K562 treated with DMSO at 1 percent for 12 hours (cell line): ENCODE measurements around the gene C1orf198. TPM values are rescaled to one million over a fixed set of nuclear protein-coding genes. Genes with fewer than 3 reads are reported as not detected.

Experiments used
- total RNA-seq: library from RNA; unstranded; fragments of 300-600 nt; gene quantifications from 2 replicates; pipeline ENCODE4 v1.2.3, GENCODE V29; 2022; ENCODE audit not compliant: insufficient read depth

The C1orf198 gene, protein sequence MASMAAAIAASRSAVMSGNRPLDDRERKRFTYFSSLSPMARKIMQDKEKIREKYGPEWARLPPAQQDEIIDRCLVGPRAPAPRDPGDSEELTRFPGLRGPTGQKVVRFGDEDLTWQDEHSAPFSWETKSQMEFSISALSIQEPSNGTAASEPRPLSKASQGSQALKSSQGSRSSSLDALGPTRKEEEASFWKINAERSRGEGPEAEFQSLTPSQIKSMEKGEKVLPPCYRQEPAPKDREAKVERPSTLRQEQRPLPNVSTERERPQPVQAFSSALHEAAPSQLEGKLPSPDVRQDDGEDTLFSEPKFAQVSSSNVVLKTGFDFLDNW
- 2.7 and 7.9 TPM in 2 replicates for total RNA-seq

DNA sequence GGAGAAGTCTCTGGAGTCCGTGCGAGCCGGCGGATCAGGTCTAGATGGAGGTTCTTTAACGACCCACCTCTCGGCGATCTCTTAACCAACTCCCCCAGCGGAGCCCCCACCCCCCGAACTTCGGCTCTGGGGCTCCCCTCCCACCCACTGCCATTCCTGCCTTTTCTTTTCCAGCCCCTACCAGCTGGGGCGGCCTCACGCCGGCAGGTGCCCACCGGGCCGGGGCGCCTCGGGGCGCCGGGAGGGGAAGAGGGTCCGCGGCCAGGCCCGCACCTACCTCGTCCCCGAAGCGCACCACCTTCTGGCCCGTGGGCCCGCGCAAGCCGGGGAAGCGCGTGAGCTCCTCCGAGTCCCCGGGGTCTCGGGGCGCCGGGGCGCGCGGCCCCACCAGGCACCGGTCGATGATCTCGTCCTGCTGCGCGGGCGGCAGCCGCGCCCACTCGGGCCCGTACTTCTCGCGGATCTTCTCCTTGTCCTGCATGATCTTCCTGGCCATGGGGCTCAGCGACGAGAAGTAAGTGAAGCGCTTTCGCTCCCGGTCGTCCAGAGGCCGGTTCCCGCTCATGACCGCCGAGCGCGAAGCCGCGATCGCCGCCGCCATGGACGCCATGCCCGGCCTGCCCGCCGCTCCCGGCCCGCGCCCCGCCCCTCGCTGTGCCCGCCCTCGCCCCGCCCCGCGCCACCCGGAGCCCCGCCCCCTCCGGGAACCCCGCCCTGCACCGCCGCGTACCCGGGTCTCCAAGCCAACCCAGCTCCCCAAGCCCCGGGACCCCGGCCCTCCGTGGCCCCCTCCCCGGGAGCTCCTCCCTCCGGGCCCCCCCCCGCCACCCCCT lies at the start of gene C1orf198:
C1orf198 (minus strand) TSS at position 619 of the 833 bp plus-strand sequence; CDS start at position 610, 9 bp downstream.

Other genes starting within 250 kb of the C1orf198 start
- 16.5 and 30.2 TPM in 2 replicates for gene COG2, start 226.0 kb downstream of the C1orf198 start, total RNA-seq
- not detected in 2 replicates for gene AGT, start 154.4 kb downstream of the C1orf198 start, total RNA-seq
- not detected in 2 replicates for gene CAPN9, start 121.1 kb downstream of the C1orf198 start, total RNA-seq
- gene TTC13, start 110.3 kb upstream of the C1orf198 start, total RNA-seq: 3.4 and 16.5 TPM in 2 replicates
- 42.3 and 68.9 TPM in 2 replicates for gene ARV1, start 110.6 kb upstream of the C1orf198 start, total RNA-seq
- gene FAM89A, start 171.7 kb upstream of the C1orf198 start, total RNA-seq: 73.4 and 74.4 TPM in 2 replicates